Measurements from ENCODE around the gene PTH1R. TPM values are rescaled to one million over a fixed set of nuclear protein-coding genes. Genes with fewer than 3 reads are reported as not detected.

The PTH1R gene
- total and polyA plus RNA-seq, 10 of the 15 experiments (the other 5 are each of a cell fraction or from before 2014, with no cell fraction given), result not detected

- ChIA-PET SMC1A (ENCODE audit: uncharacterized antibody, unreplicated experiment) (interaction anchor here (0.6 kb wide), 1 partner anchor 152 kb away, joined by 3 read pairs; no protein-coding TSS in a partner anchor), CTCF (interaction anchor here (0.9 to 1.8 kb wide), 5 partner anchors 11 to 157 kb away, joined by 3 to 5 read pairs (median 3); no protein-coding TSS in a partner anchor), RAD21 (ENCODE audit: unreplicated experiment) (no interaction called here), POLR2A (interaction anchor here (1.0 kb wide), 1 partner anchor 9 kb away, joined by 3 read pairs; no protein-coding TSS in a partner anchor)
- Histone ChIP-seq H3K27me3 (replicated peaks in 1 of 2; ENCODE audit: control insufficient read depth in 2 of 2, insufficient read depth in 2 of 2, low read length in 1 of 2) (no peaks in the 10 kb centered on the region), H3K27ac (ENCODE audit: control insufficient read depth, insufficient read depth) (no peak overlapping the region), H3K36me3 (ENCODE audit: control insufficient read depth in 2 of 2, insufficient read depth in 2 of 2, low read length in 1 of 2) (no peaks in the 10 kb centered on the region), H4K20me1 (ENCODE audit: control insufficient read depth, insufficient read depth) (no peaks in the 10 kb centered on the region), H3K9ac (ENCODE audit: control insufficient read depth, insufficient read depth, low read length) (no peak overlapping the region), H3K4me3 (no peak overlapping the region), H3K79me2 (ENCODE audit: control insufficient read depth, insufficient read depth, low read length) (no peaks in the 10 kb centered on the region), H3K4me2 (ENCODE audit: control insufficient read depth, insufficient read depth) (no peak overlapping the region), H3K9me3 (replicated peaks; ENCODE audit: control insufficient read depth, insufficient read depth, low read length) (no peaks in the 10 kb centered on the region), H2AFZ (ENCODE audit: control insufficient read depth, low read depth, low read length) (no peak overlapping the region), H3K4me1 (ENCODE audit: control insufficient read depth, insufficient read depth, low read length) (no peaks in the 10 kb centered on the region)
- BruUV-seq (replicated peaks), result no TSS peak
- ATAC-seq (no peak), DNase-seq (ENCODE audit: low read depth, low spot score) (no peak), FAIRE-seq (no peak)
- in situ Hi-C loops (cut with MboI) (no loop called here), intact Hi-C loops (cut with micrococcal nuclease; ENCODE audit: unreplicated experiment) (no loop called here)
- 28% methylated on average over 7 of the region's 7 CpGs for WGBS (ENCODE audit: insufficient coverage, insufficient replicate concordance, low lambda C conversion rate, missing lambda C conversion rate)
- no peak for TF ChIP-seq FOXK2 (IDR thresholded peaks at IDR 0.05)
- TF ChIP-seq RAD21 (IDR thresholded peaks at IDR 0.05; ENCODE audit: insufficient read depth, low read depth, low read length), result no peak
- TF ChIP-seq TARDBP (IDR thresholded peaks at IDR 0.05; ENCODE audit: borderline replicate concordance), result no peak
- no peak for TF ChIP-seq CTCF (IDR thresholded peaks at IDR 0.05 in 2 of 3, conservative IDR thresholded peaks at IDR 0.05 in 1 of 3; ENCODE audit: control insufficient read depth in 2 of 3, extremely low read depth in 1 of 3, insufficient read depth in 1 of 3, low read depth in 3 of 3, low read length in 3 of 3)
- TF ChIP-seq JUND (IDR thresholded peaks at IDR 0.05; ENCODE audit: low read depth, low read length), result no peak
- no peak for TF ChIP-seq SREBF2 (IDR thresholded peaks at IDR 0.05; ENCODE audit: low read length)
- no peak for TF ChIP-seq SIX5 (IDR thresholded peaks at IDR 0.05; ENCODE audit: low read depth, low read length, severe bottlenecking)
- TF ChIP-seq TCF7 (IDR thresholded peaks at IDR 0.05; ENCODE audit: borderline replicate concordance), result no peak
- no peak for TF ChIP-seq PAX8 (IDR thresholded peaks at IDR 0.05)
- TF ChIP-seq HCFC1 (IDR thresholded peaks at IDR 0.05; ENCODE audit: low read length), result no peak
- no peak for TF ChIP-seq ZBTB33 (IDR thresholded peaks at IDR 0.05)
- no peak for TF ChIP-seq ZNF207 (IDR thresholded peaks at IDR 0.05; ENCODE audit: borderline replicate concordance)
- TF ChIP-seq CHD4 (IDR thresholded peaks at IDR 0.05), result no peak
- no peak for TF ChIP-seq CHD1 (IDR thresholded peaks at IDR 0.05; ENCODE audit: low read depth, low read length)
- TF ChIP-seq ZNF384 (IDR thresholded peaks at IDR 0.05; ENCODE audit: borderline replicate concordance, low read depth, low read length), result no peak
- no peak for TF ChIP-seq HDGF (IDR thresholded peaks at IDR 0.05)
Observed at GRCh38 chr3:46862369-46863025, 15.0 kb upstream of the PTH1R start.

Measured in GM12878 (cell line).